Measurements from ENCODE around the gene MFAP4. TPM values are rescaled to one million over a fixed set of nuclear protein-coding genes. Genes with fewer than 3 reads are reported as not detected.
"Not testable (repeated sequence)": the region's sequence is repeated elsewhere in the genome, so short reads cannot be mapped to it uniquely, and the experiment has no call there.

The MFAP4 gene
- total RNA-seq, 2 experiments from 2014 or later: not detected

DNA sequence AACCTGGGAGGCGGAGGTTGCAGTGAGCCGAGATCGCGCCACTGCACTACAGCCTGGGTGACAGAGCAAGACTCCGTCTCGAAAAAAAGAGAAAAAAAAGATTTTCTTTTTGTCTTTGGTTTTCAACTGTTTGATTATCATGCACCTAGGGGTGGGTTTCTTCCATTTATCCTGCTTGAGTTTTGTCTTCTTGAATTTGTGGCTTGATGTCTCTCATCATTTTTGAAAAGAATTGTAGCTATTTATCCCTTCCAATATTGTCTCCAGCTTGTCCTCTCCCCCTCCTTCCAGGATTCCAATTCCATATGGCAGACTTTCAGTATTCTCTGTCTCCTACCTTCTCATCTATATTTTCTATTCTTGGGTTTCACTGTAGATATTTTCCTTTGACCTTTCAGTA lies 32.2 kb downstream of the MFAP4 start:
- H3K9me3 Mint-ChIP-seq (ENCODE audit: insufficient read depth): no peaks in the 10 kb centered on the region
- H3K4me3 Mint-ChIP-seq: no peak overlapping the region
- ATAC-seq (no peak), DNase-seq (no peak)
- no peaks in the 10 kb centered on the region for H3K4me1 Mint-ChIP-seq (ENCODE audit: low read depth)
- CTCF ChIA-PET: interaction anchor here (1.7 to 2.5 kb wide), 4 partner anchors 8 to 92 kb away, joined by 5 to 23 read pairs (median 6); partner anchors contain the start of gene B9D1
- peaks cover 20% of the 10 kb centered on the region for H3K27me3 Mint-ChIP-seq (ENCODE audit: low read depth)
- no peaks in the 10 kb centered on the region for H3K36me3 Mint-ChIP-seq (ENCODE audit: low read depth)
- POLR2A ChIA-PET: no interaction called here
- H3K27ac Mint-ChIP-seq: no peak overlapping the region

DNA sequence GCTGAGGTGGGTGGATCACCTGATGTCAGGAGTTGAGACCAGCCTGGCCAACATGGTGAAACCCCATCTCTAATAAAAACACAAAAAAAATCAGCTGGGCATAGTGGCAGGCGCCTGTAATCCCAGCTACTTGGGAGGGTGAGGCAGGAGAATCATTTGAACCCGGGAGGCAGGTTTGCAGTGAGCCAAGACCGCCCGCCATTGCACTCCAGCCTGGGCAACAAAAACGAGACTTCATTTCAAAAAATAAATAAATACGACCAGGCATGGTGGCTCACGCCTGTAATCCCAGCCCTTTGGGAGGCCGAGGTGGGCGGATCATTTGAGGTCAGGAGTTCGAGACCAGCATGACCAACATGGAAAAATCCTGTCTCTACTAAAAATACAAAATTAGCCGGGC lies 33.6 kb downstream of the MFAP4 start:
- not testable (repeated sequence) for ATAC-seq

DNA sequence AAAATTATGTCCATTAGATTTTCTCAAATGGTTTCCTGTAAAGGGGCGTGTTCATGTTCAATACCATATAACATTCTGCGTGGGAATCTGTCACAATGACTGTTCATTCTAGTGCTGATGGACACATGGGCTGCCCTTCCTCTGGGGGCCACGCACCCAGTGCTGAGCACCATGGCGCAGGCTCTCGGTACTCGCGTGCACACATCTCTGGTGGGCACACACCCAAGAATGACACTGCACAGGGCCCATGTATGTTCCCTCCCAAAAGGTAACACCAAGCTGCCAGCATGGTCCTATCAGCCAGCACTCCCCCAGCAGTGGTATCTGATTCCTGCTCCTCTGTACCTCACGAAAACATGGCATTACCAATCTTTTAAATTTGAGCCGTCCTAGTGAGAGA lies 38.2 kb downstream of the MFAP4 start:
- no peaks in the 10 kb centered on the region for H3K9me3 Mint-ChIP-seq (ENCODE audit: insufficient read depth)
- H3K4me3 Mint-ChIP-seq: no peak overlapping the region
- DNase-seq (no peak), ATAC-seq (no peak)
- POLR2A ChIA-PET: no interaction called here
- H3K36me3 Mint-ChIP-seq (ENCODE audit: low read depth): no peaks in the 10 kb centered on the region
- H3K27me3 Mint-ChIP-seq (ENCODE audit: low read depth): peaks cover 2% of the 10 kb centered on the region
- CTCF ChIA-PET: no interaction called here
- no peaks in the 10 kb centered on the region for H3K4me1 Mint-ChIP-seq (ENCODE audit: low read depth)
- H3K27ac Mint-ChIP-seq: no peak overlapping the region

More for the DNA sequence above, 33.6 kb downstream of the MFAP4 start:
- H3K9me3 Mint-ChIP-seq (ENCODE audit: insufficient read depth); H3K4me1 Mint-ChIP-seq (ENCODE audit: low read depth); H3K4me3 Mint-ChIP-seq; H3K27ac Mint-ChIP-seq; POLR2A ChIA-PET; DNase-seq; H3K36me3 Mint-ChIP-seq (ENCODE audit: low read depth): not testable (repeated sequence)
- CTCF ChIA-PET: interaction anchor here (1.3 to 2.5 kb wide), 3 partner anchors 9 to 31 kb away, joined by 3 to 23 read pairs (median 7); partner anchors contain the start of gene B9D1
- H3K27me3 Mint-ChIP-seq (ENCODE audit: low read depth): peaks cover 15% of the 10 kb centered on the region

GRCh38 chr17:19348081-19348650 lies 38.8 kb downstream of the MFAP4 start:
- Mint-ChIP-seq H3K4me1 (ENCODE audit: low read depth) (no peaks in the 10 kb centered on the region), H3K9me3 (ENCODE audit: insufficient read depth) (no peaks in the 10 kb centered on the region), H3K27ac (no peak overlapping the region), H3K36me3 (ENCODE audit: low read depth) (no peaks in the 10 kb centered on the region), H3K4me3 (no peak overlapping the region), H3K27me3 (ENCODE audit: low read depth) (peaks cover 2% of the 10 kb centered on the region)
- ATAC-seq: no peak
- ChIA-PET POLR2A (no interaction called here), CTCF (no interaction called here)
- DNase-seq: no peak

DNA sequence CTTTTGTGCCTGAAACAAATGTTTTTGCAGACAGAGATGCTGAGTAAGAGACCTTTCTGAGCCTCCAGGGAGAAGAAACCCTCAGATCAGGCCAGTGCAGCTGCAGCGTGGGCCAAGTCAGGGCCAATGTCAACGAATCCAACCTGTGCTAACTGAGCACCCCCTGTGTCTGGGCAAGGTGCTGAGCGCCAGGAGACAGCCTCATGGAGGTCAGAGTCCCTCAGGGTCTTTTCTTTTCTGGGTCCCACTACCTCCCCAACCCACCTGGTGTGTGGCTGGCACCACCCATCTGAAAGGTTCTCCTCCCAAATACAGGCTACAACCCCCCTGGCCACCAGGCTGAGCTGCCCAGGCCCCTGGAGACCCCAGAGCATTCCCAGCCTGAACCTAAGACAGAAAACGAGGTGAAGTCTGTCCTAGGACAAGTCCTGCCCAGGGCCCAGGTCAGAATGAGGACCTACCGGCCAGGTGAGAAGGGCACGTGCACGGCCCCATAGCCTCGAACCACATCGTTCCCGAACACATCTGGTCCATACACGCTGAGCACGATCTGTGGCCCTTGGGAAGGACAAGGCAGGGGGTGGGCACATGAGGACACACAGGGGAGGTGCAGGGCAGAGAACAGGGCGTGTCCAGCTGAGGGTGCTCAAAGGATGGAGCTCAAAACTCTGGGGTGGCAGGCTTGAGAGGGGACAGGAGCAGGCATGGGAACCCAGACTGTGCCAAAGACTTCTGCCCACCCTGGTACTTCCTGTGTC lies 39.5 kb downstream of the MFAP4 start:
- peaks cover 2% of the 10 kb centered on the region for H3K27me3 Mint-ChIP-seq (ENCODE audit: low read depth)
- CTCF ChIA-PET: no interaction called here
- DNase-seq (no peak), ATAC-seq (no peak)
- no peak overlapping the region for H3K4me3 Mint-ChIP-seq
- H3K36me3 Mint-ChIP-seq (ENCODE audit: low read depth): no peaks in the 10 kb centered on the region
- no peak overlapping the region for H3K27ac Mint-ChIP-seq
- POLR2A ChIA-PET: no interaction called here
- no peaks in the 10 kb centered on the region for H3K4me1 Mint-ChIP-seq (ENCODE audit: low read depth)
- H3K9me3 Mint-ChIP-seq (ENCODE audit: insufficient read depth): no peaks in the 10 kb centered on the region

DNA sequence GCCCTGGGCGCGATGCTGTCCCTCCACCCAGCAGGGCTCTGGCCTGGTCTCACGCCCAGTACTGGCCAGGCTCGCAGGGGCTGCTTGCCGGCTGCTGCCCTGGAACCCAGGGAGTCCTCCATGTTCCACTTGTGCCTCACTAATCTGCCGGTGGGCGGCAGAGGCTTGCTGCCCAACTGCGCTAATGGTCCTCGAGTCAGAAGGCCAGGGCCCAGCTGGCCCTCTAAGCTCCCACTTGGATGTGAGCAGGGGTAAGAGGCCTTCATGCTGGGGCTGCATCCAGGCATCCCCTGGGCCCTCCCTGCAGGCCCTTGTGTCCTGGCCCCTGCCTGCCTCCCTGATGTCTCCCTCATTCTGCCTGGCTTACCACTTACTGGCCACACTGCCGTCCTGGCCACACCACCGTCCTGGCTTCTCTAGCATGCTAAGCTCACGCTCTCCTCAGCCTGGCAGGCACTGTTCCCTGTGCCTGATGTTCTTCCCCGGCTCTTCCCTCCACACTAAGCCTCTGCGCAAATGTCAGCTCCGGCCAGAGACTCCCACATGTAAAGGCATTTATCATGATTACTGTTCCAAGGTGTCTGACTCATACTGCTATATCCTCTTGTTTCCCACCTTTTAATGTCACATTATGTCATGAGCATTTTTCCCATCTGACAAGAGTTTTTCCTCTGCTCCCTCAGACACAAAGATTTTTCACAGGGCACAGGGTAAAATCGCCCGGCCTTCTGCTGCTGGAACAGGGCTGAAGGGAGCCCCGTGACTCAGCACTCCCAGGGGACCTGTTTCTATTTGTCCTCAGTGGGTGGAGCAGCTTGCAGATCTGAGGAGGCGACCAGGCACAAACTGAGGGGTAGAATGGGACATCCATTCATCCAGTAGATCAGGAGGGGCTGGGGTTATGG lies 40.4 kb downstream of the MFAP4 start:
- POLR2A ChIA-PET: no interaction called here

GRCh38 chr17:19345486-19346350 lies 41.3 kb downstream of the MFAP4 start:
- ChIA-PET CTCF (no interaction called here), POLR2A (no interaction called here)
- Mint-ChIP-seq H3K27ac (no peak overlapping the region), H3K27me3 (ENCODE audit: low read depth) (peaks cover 2% of the 10 kb centered on the region), H3K9me3 (ENCODE audit: insufficient read depth) (no peaks in the 10 kb centered on the region), H3K4me1 (ENCODE audit: low read depth) (no peaks in the 10 kb centered on the region), H3K36me3 (ENCODE audit: low read depth) (no peaks in the 10 kb centered on the region), H3K4me3 (no peak overlapping the region)
- ATAC-seq: no peak
- no peak for DNase-seq

More for the DNA sequence above, 40.4 kb downstream of the MFAP4 start:
- no peak overlapping the region for H3K27ac Mint-ChIP-seq
- no peak for DNase-seq
- CTCF ChIA-PET: no interaction called here
- no peaks in the 10 kb centered on the region for H3K9me3 Mint-ChIP-seq (ENCODE audit: insufficient read depth)
- no peak overlapping the region for H3K4me3 Mint-ChIP-seq
- H3K4me1 Mint-ChIP-seq (ENCODE audit: low read depth): no peaks in the 10 kb centered on the region
- no peak for ATAC-seq
- peaks cover 2% of the 10 kb centered on the region for H3K27me3 Mint-ChIP-seq (ENCODE audit: low read depth)
- H3K36me3 Mint-ChIP-seq (ENCODE audit: low read depth): no peaks in the 10 kb centered on the region

GRCh38 chr17:19345067-19345460 lies 41.9 kb downstream of the MFAP4 start:
- no peak overlapping the region for H3K4me3 Mint-ChIP-seq
- H3K27me3 Mint-ChIP-seq (ENCODE audit: low read depth): no peaks in the 10 kb centered on the region
- ATAC-seq: no peak
- no peaks in the 10 kb centered on the region for H3K36me3 Mint-ChIP-seq (ENCODE audit: low read depth)
- ChIA-PET CTCF (no interaction called here), POLR2A (no interaction called here)
- no peaks in the 10 kb centered on the region for H3K4me1 Mint-ChIP-seq (ENCODE audit: low read depth)
- no peak overlapping the region for H3K27ac Mint-ChIP-seq
- H3K9me3 Mint-ChIP-seq (ENCODE audit: insufficient read depth): no peaks in the 10 kb centered on the region
- no peak for DNase-seq

GRCh38 chr17:19344311-19345066 lies 42.5 kb downstream of the MFAP4 start:
- no peaks in the 10 kb centered on the region for H3K9me3 Mint-ChIP-seq (ENCODE audit: insufficient read depth)
- H3K27ac Mint-ChIP-seq: no peak overlapping the region
- no peaks in the 10 kb centered on the region for H3K36me3 Mint-ChIP-seq (ENCODE audit: low read depth)
- peaks cover 2% of the 10 kb centered on the region for H3K27me3 Mint-ChIP-seq (ENCODE audit: low read depth)
- DNase-seq (no peak), ATAC-seq (no peak)
- POLR2A ChIA-PET: no interaction called here
- H3K4me3 Mint-ChIP-seq: no peak overlapping the region
- CTCF ChIA-PET: no interaction called here
- no peaks in the 10 kb centered on the region for H3K4me1 Mint-ChIP-seq (ENCODE audit: low read depth)

DNA sequence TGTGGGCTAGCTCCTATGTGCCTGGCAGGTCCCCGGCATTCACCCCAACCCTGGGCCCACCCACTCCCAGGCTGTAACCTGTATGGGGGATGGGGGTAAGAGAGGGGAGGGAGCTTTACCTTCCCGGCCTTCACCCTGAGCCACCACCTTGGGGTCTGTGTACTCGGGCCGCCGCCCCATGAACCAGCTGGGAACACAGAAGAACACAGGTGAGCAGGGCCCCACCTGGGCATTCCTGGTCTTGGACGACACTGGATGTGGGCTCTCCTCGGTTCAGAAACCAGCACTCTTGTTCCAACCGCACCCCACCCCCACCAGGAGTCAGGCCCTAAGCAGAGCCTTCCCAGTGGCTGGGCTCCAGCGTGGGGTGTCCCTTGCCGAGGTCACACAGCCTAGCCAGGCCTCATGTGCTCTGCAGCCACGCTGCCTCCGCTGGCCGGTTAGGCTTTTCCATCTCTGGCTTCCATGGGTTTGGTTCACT lies 43.3 kb downstream of the MFAP4 start:
- ChIA-PET POLR2A (no interaction called here), CTCF (interaction anchor here (2.3 kb wide), 1 partner anchor 19 kb away, joined by 6 read pairs; the partner anchor contains the start of gene B9D1)
- DNase-seq (no peak), ATAC-seq (no peak)
- Mint-ChIP-seq H3K27ac (no peak overlapping the region), H3K4me3 (no peak overlapping the region), H3K27me3 (ENCODE audit: low read depth) (peaks cover 7% of the 10 kb centered on the region), H3K36me3 (ENCODE audit: low read depth) (no peaks in the 10 kb centered on the region), H3K9me3 (ENCODE audit: insufficient read depth) (no peaks in the 10 kb centered on the region), H3K4me1 (ENCODE audit: low read depth) (no peaks in the 10 kb centered on the region)

DNA sequence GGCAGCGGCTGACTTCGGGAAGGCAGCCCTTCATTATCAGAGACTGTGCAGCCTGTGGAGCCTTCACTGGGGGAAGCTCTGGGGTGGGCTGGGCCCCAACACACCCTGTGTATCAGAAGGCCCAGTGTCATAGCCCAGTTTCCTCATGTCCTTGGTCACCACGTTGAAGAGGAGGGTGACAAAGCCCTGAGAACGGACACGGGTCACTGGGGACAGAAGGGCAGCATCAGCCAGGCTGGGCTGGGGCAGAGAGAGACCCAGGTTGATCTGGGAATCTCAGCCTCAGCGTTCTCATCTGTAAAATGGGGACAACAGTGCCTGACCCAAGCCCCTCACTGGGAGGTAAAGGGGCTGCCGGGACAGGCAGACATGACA lies 43.7 kb downstream of the MFAP4 start:
- H3K36me3 Mint-ChIP-seq (ENCODE audit: low read depth): no peaks in the 10 kb centered on the region
- POLR2A ChIA-PET: no interaction called here
- peaks cover 7% of the 10 kb centered on the region for H3K27me3 Mint-ChIP-seq (ENCODE audit: low read depth)
- H3K4me3 Mint-ChIP-seq: no peak overlapping the region
- no peak overlapping the region for H3K27ac Mint-ChIP-seq
- no peak for ATAC-seq
- no peaks in the 10 kb centered on the region for H3K4me1 Mint-ChIP-seq (ENCODE audit: low read depth)
- DNase-seq: no peak
- CTCF ChIA-PET: interaction anchor here (2.3 kb wide), 1 partner anchor 19 kb away, joined by 6 read pairs; the partner anchor contains the start of gene B9D1
- no peaks in the 10 kb centered on the region for H3K9me3 Mint-ChIP-seq (ENCODE audit: insufficient read depth)
